GM18873 (cell line): ENCODE measurements around the gene ATL3.
"Not testable (repeated sequence)": the region's sequence is repeated elsewhere in the genome, so short reads cannot be mapped to it uniquely, and the experiment has no call there.

Experiments used
- ATAC-seq: cut with Tn5 transposase; IDR thresholded peaks from one replicate; pipeline ENCODE4 v1.9.1; 2021; ENCODE audit warnings: mild to moderate bottlenecking, moderate library complexity, moderate number of reproducible peaks; ENCODE audit not compliant: unreplicated experiment, low FRiP score

ATL3 gene

DNA sequence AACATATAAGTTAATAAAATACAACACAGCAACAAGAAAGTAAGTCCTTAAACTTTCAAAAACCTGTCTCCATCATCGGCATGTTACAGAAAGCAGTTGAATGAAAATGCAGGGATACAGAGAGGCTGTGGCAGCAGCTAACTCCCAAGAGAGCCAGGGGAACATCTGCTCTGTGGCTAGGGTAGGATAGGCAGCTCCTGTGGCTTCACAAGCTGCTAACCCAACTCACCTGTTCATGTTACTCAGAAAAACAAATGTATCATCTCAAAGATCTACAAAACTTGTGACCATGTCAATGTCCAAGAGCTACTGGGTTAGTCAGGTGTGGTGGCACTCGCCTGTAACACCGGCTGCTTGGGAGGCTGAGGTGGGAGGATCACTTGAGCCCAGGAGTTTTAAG is 41.8 kb downstream of the ATL3 start:
- no peak for ATAC-seq

DNA sequence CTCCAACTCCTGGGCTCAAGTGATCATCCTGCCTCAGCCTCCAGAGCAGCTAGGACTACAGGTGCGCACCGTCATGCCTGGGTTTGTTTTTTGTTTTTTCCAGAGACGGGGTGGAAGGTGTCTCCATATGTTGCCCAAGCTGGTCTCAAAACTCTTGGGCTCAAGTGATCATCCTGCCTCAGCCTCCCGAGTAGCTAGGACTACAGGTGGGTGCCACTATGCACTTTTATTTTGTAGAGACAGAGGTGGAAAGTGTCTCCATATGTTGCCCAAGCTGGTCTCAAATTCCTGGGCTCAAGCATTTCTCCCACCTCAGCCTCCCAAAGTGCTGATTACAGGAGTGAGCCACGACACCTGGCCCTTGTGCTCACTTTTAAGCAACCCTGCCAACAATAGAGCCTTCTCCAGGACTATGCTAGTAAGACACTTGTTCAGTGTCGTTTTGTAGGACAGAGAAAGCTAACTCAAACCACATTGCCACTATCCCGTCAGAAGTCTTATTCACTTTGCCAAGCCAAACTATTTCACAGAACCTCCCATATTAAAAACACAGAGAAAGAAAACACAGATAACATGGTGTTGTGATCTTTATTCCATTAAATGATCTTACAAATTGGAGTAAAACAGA is 47.5 kb downstream of the ATL3 start:
- no peak for ATAC-seq

DNA sequence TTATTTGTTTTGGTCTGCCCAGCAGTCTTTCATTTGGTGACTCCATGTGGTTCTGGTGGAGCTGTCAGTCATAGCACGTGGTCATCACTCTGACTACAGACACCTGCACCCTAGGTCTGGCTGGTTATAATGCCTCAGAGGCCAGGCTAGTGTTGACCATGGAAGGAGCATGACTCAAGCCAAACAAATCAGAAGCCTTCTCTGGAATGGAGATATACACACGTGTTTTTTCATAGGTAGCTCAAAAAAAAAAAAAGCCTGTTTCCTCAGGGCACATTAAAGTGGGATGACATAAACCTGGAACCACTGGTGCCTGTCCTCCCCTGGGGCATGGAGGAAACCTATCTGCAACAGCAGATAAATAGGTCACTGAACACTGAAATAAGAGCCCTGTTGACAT is 48.9 kb downstream of the ATL3 start:
- no peak for ATAC-seq

DNA sequence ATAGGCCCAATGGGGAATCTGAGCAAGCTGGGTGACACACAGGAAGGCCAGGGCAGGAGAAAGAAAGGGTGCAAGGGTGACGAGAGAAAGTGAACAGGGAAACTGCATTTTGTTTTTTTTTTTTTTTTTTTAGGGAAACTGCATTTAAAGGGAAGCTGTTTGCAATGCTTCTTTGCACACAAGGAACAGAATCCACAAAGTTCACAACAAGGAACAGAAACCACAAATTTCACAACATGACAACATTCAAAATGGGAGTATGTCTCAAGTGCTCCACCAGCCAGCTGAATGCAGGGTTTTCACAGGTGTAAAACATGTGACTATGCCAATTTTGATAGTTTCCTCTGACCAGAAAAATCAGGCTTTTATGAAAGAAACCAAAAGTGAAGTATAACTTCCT is 50.1 kb downstream of the ATL3 start:
- ATAC-seq, result no peak

DNA sequence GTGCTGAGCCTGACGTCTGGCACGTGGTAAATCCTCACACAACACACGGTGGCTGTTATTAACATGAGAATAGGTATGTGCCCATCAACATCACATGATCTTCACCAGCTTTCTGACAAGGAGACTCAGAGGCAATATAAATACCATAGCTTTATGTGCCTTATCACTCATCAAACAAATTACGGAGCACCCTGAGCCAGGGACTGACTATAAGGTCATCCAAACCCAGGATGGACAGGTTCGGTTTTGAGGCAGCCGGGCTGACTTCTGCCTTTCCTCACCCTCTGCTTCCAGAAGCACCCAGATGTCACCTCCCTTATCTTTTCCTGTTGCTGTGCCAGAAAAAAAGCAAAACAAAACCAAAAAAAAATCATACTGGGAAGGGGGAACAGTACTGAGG is 51.2 kb downstream of the ATL3 start:
- no peak for ATAC-seq

DNA sequence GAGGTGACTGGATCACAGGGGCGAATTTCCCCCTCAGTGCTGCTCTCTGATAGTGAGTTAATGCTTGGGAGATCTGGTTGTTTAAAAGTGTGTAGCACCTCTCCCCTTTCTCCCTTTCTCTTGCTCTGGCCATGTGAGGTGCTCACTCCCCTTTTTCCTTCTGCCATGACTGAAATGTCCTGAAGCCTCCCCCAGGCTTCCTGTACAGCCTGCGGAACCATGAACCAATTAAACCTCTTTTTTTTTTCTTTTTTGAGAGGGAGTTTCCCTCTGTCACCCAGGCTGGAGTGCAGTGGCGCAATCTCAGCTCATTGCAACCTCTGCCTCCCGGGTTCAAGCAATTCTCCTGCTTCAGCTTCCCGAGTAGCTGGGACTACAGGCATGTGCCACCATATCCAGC is 53.5 kb downstream of the ATL3 start:
- not testable (repeated sequence) for ATAC-seq

DNA sequence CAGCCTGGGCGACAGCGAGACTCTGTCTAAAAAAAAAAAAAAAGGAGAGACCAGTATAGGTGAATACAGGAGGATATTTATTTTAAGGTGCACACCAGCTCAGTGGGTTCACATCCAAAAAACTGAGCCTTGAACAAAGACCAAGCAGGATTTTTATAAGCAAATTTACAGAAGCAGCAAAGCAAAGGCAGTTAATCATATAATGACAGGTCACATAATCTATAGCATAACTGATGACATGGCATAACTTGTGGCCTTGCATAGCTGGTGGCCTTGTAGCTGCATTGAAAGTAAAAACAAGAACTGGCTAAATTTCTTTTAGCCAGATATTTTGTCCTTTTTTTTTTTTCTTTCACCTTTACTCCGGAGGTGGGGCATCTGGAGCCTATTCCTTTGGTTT is 54.2 kb downstream of the ATL3 start:
- ATAC-seq, result no peak

DNA sequence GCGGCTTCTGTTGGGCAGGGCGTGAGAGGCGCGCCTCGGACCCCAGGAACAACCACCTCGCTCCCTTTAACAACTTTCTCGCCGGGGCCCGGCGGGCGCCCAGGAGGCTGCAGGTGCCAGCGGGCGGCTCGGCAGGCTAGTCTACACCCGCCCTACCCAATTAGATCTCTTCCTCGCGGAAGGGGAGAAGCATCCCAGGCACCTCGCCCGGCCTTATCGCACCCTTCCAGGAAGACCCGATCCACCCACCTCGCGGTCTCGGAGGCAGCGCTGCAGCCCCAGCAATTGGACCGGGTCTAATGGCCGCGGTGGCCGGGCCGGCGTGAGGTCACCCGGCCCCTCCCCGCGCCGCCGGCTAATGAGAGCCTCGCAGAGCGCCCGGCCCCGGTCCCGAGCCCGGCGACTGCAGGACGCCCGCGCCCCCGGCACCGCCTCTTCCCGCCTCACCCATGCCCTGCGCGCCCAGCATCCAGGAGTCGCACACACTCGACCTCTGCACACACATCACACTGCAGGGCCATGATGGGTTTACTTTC is 57.0 kb downstream of the ATL3 start, which contains the start of gene PLAAT3:
PLAAT3 (minus strand) TSS at position 298 of the 536 bp plus-strand sequence. CDS start 419 bp downstream, outside the sequence.
- no peak for ATAC-seq

DNA sequence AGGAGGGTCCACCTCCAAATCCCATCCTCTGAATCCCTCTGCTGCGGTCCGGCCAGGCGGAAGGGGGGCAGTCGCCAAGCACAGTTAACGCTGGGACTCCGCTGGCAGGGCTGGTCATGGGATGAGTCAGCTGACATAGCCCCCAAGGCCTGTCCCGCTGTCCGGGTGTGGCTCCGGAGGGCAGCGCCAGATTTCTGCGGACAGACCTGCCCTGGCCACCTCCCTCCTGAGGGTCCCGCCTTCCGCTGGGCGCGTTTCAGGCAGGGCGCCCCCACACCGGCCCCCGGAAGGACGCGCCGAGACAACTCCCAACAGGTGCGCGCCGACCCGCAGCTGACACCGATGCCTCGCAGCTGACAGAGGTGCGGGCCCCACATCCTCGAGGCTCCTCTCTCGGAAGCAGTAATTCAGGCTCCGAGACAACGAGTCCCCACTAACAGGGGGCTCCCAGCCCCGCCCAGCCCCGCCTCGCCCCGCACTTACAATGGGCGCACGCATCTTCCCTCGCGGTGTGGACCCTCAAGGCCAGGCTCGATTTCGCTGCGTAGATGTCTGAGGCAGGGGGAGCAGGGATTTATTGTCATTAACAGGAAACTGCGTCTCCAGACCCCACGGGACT is 57.5 kb downstream of the ATL3 start:
- no peak for ATAC-seq

DNA sequence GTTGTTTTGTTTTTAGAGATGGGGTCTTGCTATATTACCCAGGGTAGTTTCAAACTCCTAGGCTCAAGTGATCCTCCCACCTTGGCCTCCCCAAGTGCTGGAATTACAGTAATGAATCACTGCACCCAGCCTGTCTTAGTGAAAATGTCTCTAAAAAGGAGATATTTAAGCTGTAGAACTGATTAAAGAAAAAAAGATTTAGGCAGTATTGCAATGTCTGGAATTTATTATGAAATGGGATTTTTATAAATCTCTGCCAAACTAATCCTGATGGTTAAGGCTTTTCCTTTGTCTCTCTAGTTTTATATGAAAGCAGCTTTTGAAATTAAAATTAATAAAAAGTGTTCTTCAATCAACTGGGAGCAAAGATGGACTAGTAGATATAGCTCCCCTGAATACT is 59.0 kb downstream of the ATL3 start:
- ATAC-seq, result no peak

DNA sequence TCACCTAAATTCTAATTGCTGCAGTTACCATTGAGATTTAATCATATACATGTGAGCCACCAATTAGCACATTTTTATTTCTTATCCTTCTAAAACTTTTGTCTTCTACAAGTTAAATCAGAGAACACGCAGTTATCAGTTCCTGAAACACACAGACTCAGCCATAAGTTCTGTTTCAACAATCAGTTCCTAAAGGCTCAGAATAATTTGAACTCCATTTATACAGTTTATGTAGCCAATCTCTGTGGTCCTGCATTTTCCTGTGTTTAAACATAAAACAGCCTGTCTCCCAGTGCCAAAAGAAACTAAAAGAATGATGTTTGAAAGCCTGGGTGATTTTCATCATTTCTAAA is 59.8 kb downstream of the ATL3 start:
- no peak for ATAC-seq

DNA sequence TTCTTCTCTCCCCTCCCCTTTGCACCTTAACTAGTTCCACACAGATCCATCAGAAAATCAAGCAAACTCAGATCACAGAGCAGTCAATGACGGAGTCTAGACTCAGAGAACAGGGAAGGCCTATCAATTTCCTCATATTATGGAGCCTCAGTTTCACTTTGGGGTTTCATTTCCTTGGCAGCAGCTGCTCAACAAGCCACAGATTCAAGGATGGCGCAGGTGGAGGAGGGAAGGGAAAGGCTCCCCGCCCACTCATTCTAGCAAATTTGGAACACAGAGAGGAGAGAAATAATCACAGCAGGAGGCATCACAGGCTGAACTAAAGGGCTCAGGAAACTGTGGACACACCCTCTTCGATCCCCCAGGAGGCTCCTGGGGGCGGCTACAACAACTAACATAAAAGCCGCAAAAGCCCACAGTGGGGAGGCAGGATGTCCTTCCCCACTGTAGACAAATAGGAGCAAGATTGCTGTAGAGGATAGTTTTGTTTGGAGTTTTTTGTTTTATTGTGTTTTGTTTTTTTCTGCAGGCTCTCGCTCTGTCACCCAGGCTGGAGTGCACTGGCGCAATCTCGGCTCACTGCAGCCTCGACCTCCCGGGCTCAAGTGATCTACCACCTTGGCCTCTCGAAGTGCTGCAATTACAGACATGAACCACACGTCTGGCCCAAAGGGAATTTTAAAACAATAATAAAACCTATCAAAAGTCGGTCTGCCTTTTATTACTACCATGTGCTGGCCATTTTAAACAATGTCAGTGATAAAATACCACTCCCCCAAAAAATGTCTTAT is 60.4 kb downstream of the ATL3 start:
- ATAC-seq, result no peak

DNA sequence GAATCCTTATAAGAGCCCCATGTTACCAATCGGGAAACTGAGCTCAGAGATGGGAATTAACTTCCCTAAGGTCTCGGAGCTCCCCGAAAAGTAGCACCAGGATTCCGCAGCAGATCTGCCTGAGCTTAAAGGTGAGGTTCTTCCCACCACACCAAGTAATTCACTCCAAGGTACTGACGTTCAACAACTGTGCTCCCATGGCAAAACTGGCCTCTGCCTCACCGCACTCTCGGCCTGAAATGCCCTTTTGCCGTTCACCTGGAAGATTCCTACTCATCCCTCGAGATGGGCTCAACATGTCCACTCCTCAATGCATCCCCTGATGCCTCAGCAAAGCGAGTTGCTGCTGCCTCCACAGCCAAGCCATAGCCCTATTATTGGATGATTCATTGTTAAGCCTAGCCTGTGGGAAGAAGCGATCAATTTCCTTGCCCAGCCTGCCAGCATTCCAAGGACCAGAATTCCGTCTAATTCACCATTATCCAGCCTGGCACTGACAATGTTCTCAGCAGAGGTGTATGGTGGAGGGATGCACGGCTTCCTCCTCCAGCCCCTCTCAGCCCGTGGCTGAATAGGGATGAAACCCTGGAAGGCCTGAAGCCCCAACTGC is 61.1 kb downstream of the ATL3 start:
- no peak for ATAC-seq

DNA sequence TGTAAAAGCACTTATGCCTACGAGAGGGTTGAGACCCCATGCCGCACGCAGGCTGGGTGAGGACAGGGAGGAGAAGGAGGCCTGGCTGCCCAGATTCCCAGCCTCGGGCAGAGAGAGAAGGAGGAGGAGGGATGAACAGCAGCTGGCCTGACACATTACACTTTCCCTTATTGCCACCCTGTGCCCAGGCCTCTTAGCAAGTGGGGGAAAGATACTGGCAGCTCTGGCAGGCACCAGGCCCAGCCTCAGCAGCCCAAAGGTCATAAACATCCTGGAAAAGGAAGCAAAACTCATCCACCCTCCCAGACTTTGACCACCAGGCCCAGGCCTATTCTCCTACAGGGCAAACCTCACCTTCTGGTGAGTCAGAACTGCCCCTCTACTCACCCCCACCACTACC is 61.6 kb downstream of the ATL3 start:
- ATAC-seq, result no peak

DNA sequence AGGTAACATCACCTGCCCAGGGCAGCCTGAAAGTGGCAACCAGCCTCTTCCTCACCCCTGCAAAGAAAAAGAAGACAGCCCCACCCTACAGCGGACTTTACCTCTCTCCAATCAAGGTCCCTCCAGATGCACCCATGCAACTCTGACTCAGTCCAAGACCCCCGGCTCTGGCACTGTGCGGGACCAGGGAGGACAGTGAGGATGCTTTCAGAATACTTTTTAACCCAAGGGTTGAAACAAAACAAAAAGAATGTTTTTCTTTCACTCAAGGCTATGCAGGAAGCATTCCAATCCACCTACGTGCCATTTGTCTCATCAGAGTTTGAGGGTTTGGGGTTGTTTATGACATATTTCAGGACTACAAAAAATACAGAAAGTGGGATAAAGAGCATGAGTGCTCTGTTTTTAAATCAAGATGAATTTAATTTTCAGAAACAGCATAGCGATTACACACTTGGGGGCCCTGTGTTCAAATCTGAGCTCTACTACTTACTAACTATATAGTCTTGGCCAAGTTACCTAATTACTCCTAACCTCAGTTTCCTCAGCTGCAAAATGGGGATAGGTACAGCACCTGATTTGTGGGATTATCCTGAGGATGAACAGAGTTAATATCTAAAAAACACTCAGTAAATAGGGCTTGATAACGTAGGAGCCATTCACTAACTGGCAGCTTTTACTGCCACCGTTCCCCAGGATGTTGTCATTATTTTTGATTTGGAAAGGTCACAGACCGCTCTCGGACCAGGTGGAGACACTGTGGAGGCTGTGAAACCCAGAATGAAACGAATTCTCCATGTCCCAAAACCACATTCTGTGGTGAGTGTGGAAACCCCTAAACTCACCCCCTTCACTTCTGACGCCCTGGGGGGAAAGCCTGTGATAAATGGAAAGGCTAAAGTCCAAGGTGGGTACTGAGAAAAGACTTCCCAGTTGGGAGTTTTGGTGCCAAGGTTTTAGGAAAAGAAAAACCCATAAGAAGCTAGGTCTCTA is 62.5 kb downstream of the ATL3 start:
- no peak for ATAC-seq

DNA sequence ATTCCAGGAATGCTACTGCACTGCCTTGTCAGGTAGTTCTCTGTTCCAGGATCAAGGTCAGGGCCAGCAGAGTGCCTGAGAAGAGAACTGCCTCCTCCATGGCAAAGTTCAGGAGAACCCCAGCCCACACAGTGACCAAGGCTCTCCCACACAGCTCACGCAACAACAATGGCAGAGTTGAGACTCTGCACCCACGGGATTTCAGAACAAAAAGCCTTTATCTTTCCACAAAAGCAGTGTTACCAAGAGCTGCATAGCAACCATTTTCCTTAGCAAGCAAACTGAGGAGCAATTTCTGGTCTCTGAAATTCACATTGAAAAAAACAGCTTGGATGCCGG is 68.0 kb downstream of the ATL3 start:
- ATAC-seq, result no peak

DNA sequence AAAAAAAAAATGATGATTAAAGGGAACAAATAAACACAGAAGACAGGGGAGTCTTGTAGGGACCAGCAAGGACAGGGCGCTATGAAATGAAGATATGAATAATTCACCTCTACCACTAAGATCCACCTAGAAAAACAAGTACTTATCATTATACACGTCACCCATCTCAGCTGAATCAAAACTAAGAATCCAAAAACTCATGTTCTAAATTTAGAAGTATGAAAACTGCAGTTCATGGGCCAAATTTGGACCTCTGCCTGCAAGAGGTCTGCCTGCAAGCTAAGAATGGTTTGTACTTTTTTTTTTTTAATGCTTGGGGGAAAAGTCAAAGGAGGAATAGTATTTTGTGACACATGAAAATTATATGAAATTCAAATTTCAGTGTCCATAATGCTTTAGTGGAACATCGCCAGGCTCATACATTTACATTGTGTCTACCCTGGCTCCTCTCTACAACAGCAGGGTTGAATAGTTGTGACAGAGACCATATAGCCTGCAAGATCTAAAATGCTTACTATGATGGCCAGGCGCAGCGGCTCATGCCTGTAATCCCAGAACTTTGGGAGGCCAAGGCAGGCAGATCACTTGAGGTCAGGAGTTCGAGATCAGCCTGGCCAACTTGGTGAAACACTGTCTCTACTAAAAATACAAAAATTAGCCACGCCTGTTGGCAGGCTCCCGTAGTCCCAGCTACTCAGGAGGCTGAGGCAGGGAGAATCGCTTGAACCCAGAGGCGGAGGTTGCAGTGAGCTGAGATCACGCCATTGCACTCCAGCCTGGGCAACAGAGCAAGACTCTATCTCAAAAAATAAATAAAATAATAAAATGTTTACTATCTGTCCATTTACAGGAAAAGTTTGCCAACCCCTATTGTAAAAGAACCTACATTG is 68.6 kb downstream of the ATL3 start:
- ATAC-seq, result not testable (repeated sequence)

DNA sequence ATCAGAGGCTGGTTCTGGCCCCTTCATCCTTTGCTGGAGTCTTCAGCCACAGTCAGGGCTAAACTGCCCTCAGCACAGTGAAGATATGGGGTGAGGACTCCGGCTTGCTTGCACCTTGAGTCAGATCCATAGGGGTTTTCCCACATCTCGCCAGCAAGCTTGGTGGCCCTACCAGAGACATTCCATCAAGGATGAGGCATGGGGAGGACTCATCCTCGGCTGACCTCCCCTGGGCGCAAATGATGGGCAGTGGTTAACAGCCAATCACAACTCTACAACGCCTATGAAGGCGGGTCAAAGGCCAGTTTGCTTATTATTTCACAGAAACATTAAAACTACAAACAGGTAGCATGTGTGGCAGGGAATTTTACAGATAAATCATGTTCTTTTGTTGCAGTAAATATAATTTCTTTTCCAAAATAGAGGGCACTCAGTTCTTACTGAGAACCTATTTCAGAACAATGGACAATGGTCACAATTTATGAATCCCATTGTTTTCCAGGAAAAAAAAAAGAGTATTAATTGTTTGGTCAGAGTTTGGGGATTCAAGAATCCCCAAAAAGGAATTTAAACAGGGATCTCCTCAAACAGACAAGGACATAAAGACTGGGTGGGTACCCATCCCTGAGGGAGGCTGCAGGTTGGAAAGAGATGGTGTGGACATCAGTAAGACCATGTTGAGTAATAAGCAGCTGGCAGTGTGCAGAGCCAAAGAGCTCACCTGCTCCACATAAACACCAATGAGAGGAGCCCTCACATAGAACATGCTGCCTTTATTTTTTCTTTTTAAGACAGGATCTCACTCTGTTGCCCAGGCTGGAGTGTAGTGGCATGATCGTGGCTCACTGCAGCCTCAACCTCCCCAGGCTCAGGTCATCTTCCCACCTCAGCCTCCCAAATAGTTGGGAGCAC is 71.7 kb downstream of the ATL3 start:
- ATAC-seq, result no peak
